HepG2 (cell line): ENCODE data around the gene MSGN1. TPM values are rescaled to one million over a fixed set of nuclear protein-coding genes. Genes with fewer than 3 reads are reported as not detected.

Experiments
- HBP1 ChIP-seq: IDR thresholded peaks from 2 replicates; pipeline ENCODE4 v1.6.1; 2016; ENCODE audit warnings: low read depth, control low read depth
- HMG20B ChIP-seq: conservative IDR thresholded peaks from 2 replicates; pipeline ENCODE4 v1.6.1; 2016; ENCODE audit warnings: missing genetic modification reagents, missing compliant biosample characterization
- THRA ChIP-seq: sonication (generic); formaldehyde crosslinking; IDR thresholded peaks from 2 replicates; pipeline ENCODE4 v1.4.0; 2020; ENCODE audit warnings: missing genetic modification reagents, borderline replicate concordance
- ZFAT ChIP-seq: sonication (generic); formaldehyde crosslinking; conservative IDR thresholded peaks from 2 replicates; pipeline ENCODE4 v1.8.1; 2023; ENCODE audit warnings: missing genetic modification reagents, inconsistent platforms
- ZNF264 ChIP-seq: sonication (generic); formaldehyde crosslinking; IDR thresholded peaks from 2 replicates; pipeline ENCODE4 v1.4.0; 2020; ENCODE audit warnings: missing genetic modification reagents
- ZNF296 ChIP-seq: sonication (generic); formaldehyde crosslinking; conservative IDR thresholded peaks from 2 replicates; pipeline ENCODE4 v1.5.0; 2020; ENCODE audit warnings: mild to moderate bottlenecking, missing genetic modification reagents
- ZNF597 ChIP-seq: sonication (generic); formaldehyde crosslinking; IDR thresholded peaks from 2 replicates; pipeline ENCODE4 v1.5.0; 2020; ENCODE audit warnings: missing genetic modification reagents
- ZNF709 ChIP-seq: sonication (generic); formaldehyde crosslinking; IDR thresholded peaks from 2 replicates; pipeline ENCODE4 v1.5.0; 2020; ENCODE audit warnings: mild to moderate bottlenecking, missing genetic modification reagents
- polyA plus RNA-seq, 8 experiments: library from polyadenylated mRNA; depleted of rRNA in 3 of 8; stranded (reverse) in 7 of 8; unstranded in 1 of 8; fragments of >200 nt; fragmentation: Illumina TruSeq in 4 of 8; extraction: Trizol in 4 of 8; gene quantifications; 2 replicates each; pipeline versions ENCODE4 v1.2.1 to v1.2.3, GENCODE V29; 2011 to 2016; ENCODE audit warnings: low read depth in 4 of 8, missing spikeins in 1 of 8, mixed read lengths in 1 of 8; ENCODE audit not compliant: insufficient read depth in 1 of 8
- total RNA-seq, 5 experiments: library from RNA; depleted of rRNA; stranded (reverse); fragments of >200 nt; fragmentation: Illumina TruSeq; extraction: Trizol; gene quantifications; 2 replicates each; pipeline ENCODE4 v1.2.3, GENCODE V29; 2016; ENCODE audit warnings: low read depth in 1 of 5
- TF ChIP-seq, protein P1 (sequence below): sonication (generic); formaldehyde crosslinking; IDR thresholded peaks from 2 replicates; pipeline ENCODE4 v1.9.0; 2021; ENCODE audit warnings: mild to moderate bottlenecking, missing genetic modification reagents
- TF ChIP-seq, protein P2 (sequence below): IDR thresholded peaks from 2 replicates; pipeline ENCODE4 v1.6.1; 2016; ENCODE audit warnings: missing compliant biosample characterization, missing genetic modification reagents, borderline replicate concordance

The MSGN1 gene
- total and polyA plus RNA-seq, 2 of the 13 experiments (the other 11 are each of a cell fraction or from before 2014, with no cell fraction given), result not detected

DNA sequence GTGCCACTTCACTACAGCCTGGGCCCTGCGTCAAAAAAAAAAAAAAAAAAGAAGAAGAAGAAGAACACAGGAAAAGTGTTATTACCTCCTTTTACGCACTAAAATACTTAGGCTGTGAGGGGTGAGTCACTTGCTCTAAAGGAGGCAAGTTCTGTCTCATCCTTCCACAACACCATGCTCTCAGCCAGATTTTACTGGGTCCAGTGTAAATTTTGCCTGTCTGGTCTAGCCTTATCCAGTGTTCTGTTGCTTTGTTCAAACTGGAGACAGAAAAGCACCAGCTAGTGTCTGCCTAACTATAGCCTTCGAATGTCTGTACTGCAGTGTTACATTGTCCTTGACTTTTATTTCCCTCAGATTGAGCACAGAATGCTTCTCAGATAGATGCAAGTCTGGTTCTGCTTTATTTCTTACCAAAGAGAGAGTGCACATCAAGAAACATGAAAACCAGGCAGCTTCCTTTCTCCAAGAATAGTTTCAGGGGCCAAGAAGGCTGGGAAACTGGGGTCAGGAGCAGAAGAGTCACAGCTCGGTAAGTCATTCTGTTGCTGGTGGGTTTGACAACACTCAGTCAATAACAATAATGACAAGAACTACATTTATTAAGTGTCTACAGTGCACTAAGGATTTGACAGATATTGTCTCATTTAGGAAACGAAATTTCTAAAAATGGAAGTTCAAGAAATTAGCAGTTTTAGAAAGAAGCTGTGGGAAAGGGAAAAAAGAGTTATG, 3.1 kb upstream of the MSGN1 start (continued):
- TF ChIP-seq, protein P1, sequence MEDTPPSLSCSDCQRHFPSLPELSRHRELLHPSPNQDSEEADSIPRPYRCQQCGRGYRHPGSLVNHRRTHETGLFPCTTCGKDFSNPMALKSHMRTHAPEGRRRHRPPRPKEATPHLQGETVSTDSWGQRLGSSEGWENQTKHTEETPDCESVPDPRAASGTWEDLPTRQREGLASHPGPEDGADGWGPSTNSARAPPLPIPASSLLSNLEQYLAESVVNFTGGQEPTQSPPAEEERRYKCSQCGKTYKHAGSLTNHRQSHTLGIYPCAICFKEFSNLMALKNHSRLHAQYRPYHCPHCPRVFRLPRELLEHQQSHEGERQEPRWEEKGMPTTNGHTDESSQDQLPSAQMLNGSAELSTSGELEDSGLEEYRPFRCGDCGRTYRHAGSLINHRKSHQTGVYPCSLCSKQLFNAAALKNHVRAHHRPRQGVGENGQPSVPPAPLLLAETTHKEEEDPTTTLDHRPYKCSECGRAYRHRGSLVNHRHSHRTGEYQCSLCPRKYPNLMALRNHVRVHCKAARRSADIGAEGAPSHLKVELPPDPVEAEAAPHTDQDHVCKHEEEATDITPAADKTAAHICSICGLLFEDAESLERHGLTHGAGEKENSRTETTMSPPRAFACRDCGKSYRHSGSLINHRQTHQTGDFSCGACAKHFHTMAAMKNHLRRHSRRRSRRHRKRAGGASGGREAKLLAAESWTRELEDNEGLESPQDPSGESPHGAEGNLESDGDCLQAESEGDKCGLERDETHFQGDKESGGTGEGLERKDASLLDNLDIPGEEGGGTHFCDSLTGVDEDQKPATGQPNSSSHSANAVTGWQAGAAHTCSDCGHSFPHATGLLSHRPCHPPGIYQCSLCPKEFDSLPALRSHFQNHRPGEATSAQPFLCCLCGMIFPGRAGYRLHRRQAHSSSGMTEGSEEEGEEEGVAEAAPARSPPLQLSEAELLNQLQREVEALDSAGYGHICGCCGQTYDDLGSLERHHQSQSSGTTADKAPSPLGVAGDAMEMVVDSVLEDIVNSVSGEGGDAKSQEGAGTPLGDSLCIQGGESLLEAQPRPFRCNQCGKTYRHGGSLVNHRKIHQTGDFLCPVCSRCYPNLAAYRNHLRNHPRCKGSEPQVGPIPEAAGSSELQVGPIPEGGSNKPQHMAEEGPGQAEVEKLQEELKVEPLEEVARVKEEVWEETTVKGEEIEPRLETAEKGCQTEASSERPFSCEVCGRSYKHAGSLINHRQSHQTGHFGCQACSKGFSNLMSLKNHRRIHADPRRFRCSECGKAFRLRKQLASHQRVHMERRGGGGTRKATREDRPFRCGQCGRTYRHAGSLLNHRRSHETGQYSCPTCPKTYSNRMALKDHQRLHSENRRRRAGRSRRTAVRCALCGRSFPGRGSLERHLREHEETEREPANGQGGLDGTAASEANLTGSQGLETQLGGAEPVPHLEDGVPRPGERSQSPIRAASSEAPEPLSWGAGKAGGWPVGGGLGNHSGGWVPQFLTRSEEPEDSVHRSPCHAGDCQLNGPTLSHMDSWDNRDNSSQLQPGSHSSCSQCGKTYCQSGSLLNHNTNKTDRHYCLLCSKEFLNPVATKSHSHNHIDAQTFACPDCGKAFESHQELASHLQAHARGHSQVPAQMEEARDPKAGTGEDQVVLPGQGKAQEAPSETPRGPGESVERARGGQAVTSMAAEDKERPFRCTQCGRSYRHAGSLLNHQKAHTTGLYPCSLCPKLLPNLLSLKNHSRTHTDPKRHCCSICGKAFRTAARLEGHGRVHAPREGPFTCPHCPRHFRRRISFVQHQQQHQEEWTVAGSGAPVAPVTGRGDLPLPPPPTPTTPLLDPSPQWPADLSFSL (CRISPR knock-in tag), result no peak
- TF ChIP-seq ZNF296 (CRISPR knock-in tag) (no peak), HMG20B (CRISPR knock-in tag) (no peak), ZFAT (CRISPR knock-in tag) (no peak), HBP1 (CRISPR knock-in tag) (no peak), ZNF264 (CRISPR knock-in tag) (no peak), ZNF597 (CRISPR knock-in tag) (no peak), THRA (CRISPR knock-in tag) (no peak), ZNF709 (CRISPR knock-in tag) (no peak)
- TF ChIP-seq, protein P2, sequence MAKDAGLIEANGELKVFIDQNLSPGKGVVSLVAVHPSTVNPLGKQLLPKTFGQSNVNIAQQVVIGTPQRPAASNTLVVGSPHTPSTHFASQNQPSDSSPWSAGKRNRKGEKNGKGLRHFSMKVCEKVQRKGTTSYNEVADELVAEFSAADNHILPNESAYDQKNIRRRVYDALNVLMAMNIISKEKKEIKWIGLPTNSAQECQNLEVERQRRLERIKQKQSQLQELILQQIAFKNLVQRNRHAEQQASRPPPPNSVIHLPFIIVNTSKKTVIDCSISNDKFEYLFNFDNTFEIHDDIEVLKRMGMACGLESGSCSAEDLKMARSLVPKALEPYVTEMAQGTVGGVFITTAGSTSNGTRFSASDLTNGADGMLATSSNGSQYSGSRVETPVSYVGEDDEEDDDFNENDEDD (CRISPR knock-in tag), result no peak
- TF ChIP-seq, all 625 proteins: peak for 0
